ENCODE measurements around the gene RELN. TPM values are rescaled to one million over a fixed set of nuclear protein-coding genes. Genes with fewer than 3 reads are reported as not detected.

The RELN gene
- total RNA-seq, 1 experiment from 2014 or later = 4.3 TPM

- H3K4me1 ChIP-seq = no peaks in the 10 kb centered on the region
- no peak for DNase-seq
- ChIA-PET POLR2A (no interaction called here), CTCF (no interaction called here)
- Mint-ChIP-seq H3K9me3 (ENCODE audit: unreplicated experiment) (peaks cover 6% of the 10 kb centered on the region), H3K27me3 (ENCODE audit: insufficient read depth, unreplicated experiment) (no peaks in the 10 kb centered on the region), H3K4me1 (ENCODE audit: low read depth, unreplicated experiment) (peaks cover 12% of the 10 kb centered on the region), H3K27ac (ENCODE audit: unreplicated experiment) (no peak overlapping the region), H3K36me3 (ENCODE audit: insufficient read depth, unreplicated experiment) (no peaks in the 10 kb centered on the region), H3K4me3 (ENCODE audit: unreplicated experiment) (no peak overlapping the region)
- no peaks in the 10 kb centered on the region for H3K36me3 ChIP-seq (ENCODE audit: control insufficient read depth, insufficient read depth, low read length)
- no TSS peak for BruUV-seq (replicated peaks)
- no peak overlapping the region for H3K4me3 ChIP-seq (ENCODE audit: low read depth, low read length)
- no peaks in the 10 kb centered on the region for H3K27me3 ChIP-seq (replicated peaks; ENCODE audit: control insufficient read depth, insufficient read depth, low read length)
- TF ChIP-seq, protein P1, sequence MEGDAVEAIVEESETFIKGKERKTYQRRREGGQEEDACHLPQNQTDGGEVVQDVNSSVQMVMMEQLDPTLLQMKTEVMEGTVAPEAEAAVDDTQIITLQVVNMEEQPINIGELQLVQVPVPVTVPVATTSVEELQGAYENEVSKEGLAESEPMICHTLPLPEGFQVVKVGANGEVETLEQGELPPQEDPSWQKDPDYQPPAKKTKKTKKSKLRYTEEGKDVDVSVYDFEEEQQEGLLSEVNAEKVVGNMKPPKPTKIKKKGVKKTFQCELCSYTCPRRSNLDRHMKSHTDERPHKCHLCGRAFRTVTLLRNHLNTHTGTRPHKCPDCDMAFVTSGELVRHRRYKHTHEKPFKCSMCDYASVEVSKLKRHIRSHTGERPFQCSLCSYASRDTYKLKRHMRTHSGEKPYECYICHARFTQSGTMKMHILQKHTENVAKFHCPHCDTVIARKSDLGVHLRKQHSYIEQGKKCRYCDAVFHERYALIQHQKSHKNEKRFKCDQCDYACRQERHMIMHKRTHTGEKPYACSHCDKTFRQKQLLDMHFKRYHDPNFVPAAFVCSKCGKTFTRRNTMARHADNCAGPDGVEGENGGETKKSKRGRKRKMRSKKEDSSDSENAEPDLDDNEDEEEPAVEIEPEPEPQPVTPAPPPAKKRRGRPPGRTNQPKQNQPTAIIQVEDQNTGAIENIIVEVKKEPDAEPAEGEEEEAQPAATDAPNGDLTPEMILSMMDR (IDR thresholded peaks at IDR 0.05; ENCODE audit: insufficient read depth in 1 of 2, low read depth in 1 of 2, low read length in 1 of 2, severe bottlenecking in 1 of 2, unreplicated experiment in 1 of 2) = no peak
- intact Hi-C loops (cut with micrococcal nuclease; ENCODE audit: unreplicated experiment) = no loop called here
- no peaks in the 10 kb centered on the region for H3K9me3 ChIP-seq
These were observed 456.5 kb downstream of the RELN start for GRCh38 chr7:103532955-103533354.

- Histone ChIP-seq H3K9me3 (no peaks in the 10 kb centered on the region), H3K4me3 (ENCODE audit: low read depth, low read length) (no peak overlapping the region), H3K4me1 (no peaks in the 10 kb centered on the region), H3K27me3 (replicated peaks; ENCODE audit: control insufficient read depth, insufficient read depth, low read length) (no peaks in the 10 kb centered on the region), H3K36me3 (ENCODE audit: control insufficient read depth, insufficient read depth, low read length) (no peaks in the 10 kb centered on the region)
- ChIA-PET POLR2A (no interaction called here), CTCF (interaction anchor here (1.6 kb wide), 1 partner anchor 225 kb away, joined by 3 read pairs; no protein-coding TSS in a partner anchor)
- no peak for DNase-seq
- TF ChIP-seq, protein P1 (IDR thresholded peaks at IDR 0.05; ENCODE audit: insufficient read depth in 1 of 2, low read depth in 1 of 2, low read length in 1 of 2, severe bottlenecking in 1 of 2, unreplicated experiment in 1 of 2) = no peak
- no peaks in the 10 kb centered on the region for H3K36me3 Mint-ChIP-seq (ENCODE audit: insufficient read depth, unreplicated experiment)
- H3K27me3 Mint-ChIP-seq (ENCODE audit: insufficient read depth, unreplicated experiment) = no peaks in the 10 kb centered on the region
- H3K4me3 Mint-ChIP-seq (ENCODE audit: unreplicated experiment) = no peak overlapping the region
- peaks cover 6% of the 10 kb centered on the region for H3K9me3 Mint-ChIP-seq (ENCODE audit: unreplicated experiment)
- BruUV-seq (replicated peaks) = no TSS peak
- H3K4me1 Mint-ChIP-seq (ENCODE audit: low read depth, unreplicated experiment) = peaks cover 21% of the 10 kb centered on the region
- no peak overlapping the region for H3K27ac Mint-ChIP-seq (ENCODE audit: unreplicated experiment)
- intact Hi-C loops (cut with micrococcal nuclease; ENCODE audit: unreplicated experiment) = no loop called here
These were observed 461.3 kb downstream of the RELN start for GRCh38 chr7:103528152-103528551.

GRCh38 chr7:103525937-103526336 lies 463.5 kb downstream of the RELN start:
- no peak overlapping the region for H3K27ac Mint-ChIP-seq (ENCODE audit: unreplicated experiment)
- Histone ChIP-seq H3K4me3 (ENCODE audit: low read depth, low read length) (no peak overlapping the region), H3K9me3 (no peaks in the 10 kb centered on the region), H3K27me3 (replicated peaks; ENCODE audit: control insufficient read depth, insufficient read depth, low read length) (no peaks in the 10 kb centered on the region), H3K36me3 (ENCODE audit: control insufficient read depth, insufficient read depth, low read length) (no peaks in the 10 kb centered on the region), H3K4me1 (no peaks in the 10 kb centered on the region)
- H3K9me3 Mint-ChIP-seq (ENCODE audit: unreplicated experiment) = peaks cover 6% of the 10 kb centered on the region
- CTCF ChIA-PET = no interaction called here
- DNase-seq = no peak
- intact Hi-C loops (cut with micrococcal nuclease; ENCODE audit: unreplicated experiment) = loop anchor here (2.0 kb wide), 1 partner anchor 43 kb away; no protein-coding TSS in a partner anchor
- no peaks in the 10 kb centered on the region for H3K36me3 Mint-ChIP-seq (ENCODE audit: insufficient read depth, unreplicated experiment)
- BruUV-seq (replicated peaks) = no TSS peak
- peaks cover 21% of the 10 kb centered on the region for H3K4me1 Mint-ChIP-seq (ENCODE audit: low read depth, unreplicated experiment)
- TF ChIP-seq, protein P1 (IDR thresholded peaks at IDR 0.05; ENCODE audit: insufficient read depth in 1 of 2, low read depth in 1 of 2, low read length in 1 of 2, severe bottlenecking in 1 of 2, unreplicated experiment in 1 of 2) = no peak
- no peak overlapping the region for H3K4me3 Mint-ChIP-seq (ENCODE audit: unreplicated experiment)
- H3K27me3 Mint-ChIP-seq (ENCODE audit: insufficient read depth, unreplicated experiment) = no peaks in the 10 kb centered on the region
- POLR2A ChIA-PET = no interaction called here
